Left lung (tissue), 10 donors: ENCODE data around the gene RAPGEF1. TPM values are rescaled to one million over a fixed set of nuclear protein-coding genes. Genes with fewer than 3 reads are reported as not detected.

Experiments
- ATAC-seq: fragments of 200-7000 bp; cut with Tn5 transposase; one replicate; pipeline ENCODE4 v1.9.1; 2020; ENCODE audit warnings: moderate library complexity
- DNase-seq, 4 donors: peaks; one replicate each; pipeline ENCODE4 v3.0.0-alpha.2; 2013 to 2020
- H3K27ac ChIP-seq, 2 donors: fragments of 200-600 bp; sonication (generic) in 1 of 2; one replicate each; pipeline versions ENCODE4 v1.5.0 to v1.8.0; 2020 to 2021
- H3K27me3 ChIP-seq, 2 donors: fragments of 200-600 bp; sonication (generic) in 1 of 2; one replicate each; pipeline versions ENCODE4 v1.5.0 to v1.8.0; 2020 to 2021
- H3K36me3 ChIP-seq, 2 donors: fragments of 200-600 bp; sonication (generic) in 1 of 2; one replicate each; pipeline versions ENCODE4 v1.5.0 to v1.8.0; 2020 to 2021
- H3K4me1 ChIP-seq, 2 donors: fragments of 200-600 bp; one replicate each; pipeline ENCODE4 v1.8.0; 2021
- H3K4me3 ChIP-seq, 2 donors: fragments of 200-600 bp; sonication (generic) in 1 of 2; one replicate each; pipeline versions ENCODE4 v1.5.0 to v1.8.0; 2020 to 2021; ENCODE audit warnings: mild to moderate bottlenecking in 1 of 2
- H3K9me3 ChIP-seq, 2 donors: fragments of 200-600 bp; sonication (generic) in 1 of 2; one replicate each; pipeline versions ENCODE4 v1.5.0 to v1.8.0; 2020 to 2021
- CTCF ChIP-seq, 2 donors: fragments of 200-600 bp; sonication (generic) in 1 of 2; IDR thresholded peaks; one replicate each; pipeline versions ENCODE4 v1.5.0 to v1.8.0; 2021; ENCODE audit warnings: antibody characterized with exemption in 2 of 2
- intact Hi-C, 2 donors: fragments of 100-400 bp; cut with DNase I; formaldehyde crosslinking; loops; one replicate each; pipeline versions ENCODE4 v1.11.2 to v1.14.2; 2022
- polyA plus RNA-seq, 6 donors: library from polyadenylated mRNA; unstranded; fragments of 120-200 nt; gene quantifications; one replicate each; pipeline ENCODE4 v1.2.1, GENCODE V29; 2013; ENCODE audit not compliant: insufficient read length in 6 of 6
- total RNA-seq, 2 donors: library from RNA; stranded (reverse); fragmentation: NEBNext Ultra II Directional; extraction: Animal tissue kit (Norgen Biotek cat#: 25700); gene quantifications; one replicate each; pipeline ENCODE4 v1.2.1, GENCODE V29; 2021
- donor health status: DM: no; HTN: yes; CAD: no.
- donor health status: DM: no; HTN: no; CAD: no.

RAPGEF1 gene
- total and polyA plus RNA-seq, 8 donors = 37.5 to 112 (median 45.6) TPM

GRCh38 chr9:131719262-131719908 lies 20.5 kb downstream of the RAPGEF1 start:
- Histone ChIP-seq H3K4me1 (peaks cover 17 to 79% of the 10 kb centered on the region in 2 donors), H3K27ac (peak overlapping the region in 1 of 2 donors; percentile 76)
- peak; percentile 33 for ATAC-seq

GRCh38 chr9:131717719-131718460 lies 22.0 kb downstream of the RAPGEF1 start:
- no peak for ATAC-seq
- intact Hi-C loops = no loop called here

More at GRCh38 chr9:131719262-131719908, 20.5 kb downstream of the RAPGEF1 start:
- intact Hi-C loops = no loop called here
- Histone ChIP-seq H3K27me3 (no peaks in the 10 kb centered on the region), H3K4me3 (no peak overlapping the region), H3K9me3 (no peaks in the 10 kb centered on the region), H3K36me3 (no peaks in the 10 kb centered on the region)
- TF ChIP-seq CTCF (IDR thresholded peaks at IDR 0.05) = no peak
- no peak for DNase-seq

GRCh38 chr9:131715906-131716305 lies 24.0 kb downstream of the RAPGEF1 start:
- ATAC-seq (no peak), DNase-seq (peak in 1 of 4 donors; percentile 49)
- Histone ChIP-seq H3K4me3 (no peak overlapping the region), H3K4me1 (peaks cover 17 to 97% of the 10 kb centered on the region in 2 donors), H3K36me3 (no peaks in the 10 kb centered on the region), H3K27me3 (no peaks in the 10 kb centered on the region), H3K9me3 (no peaks in the 10 kb centered on the region), H3K27ac (peak overlapping the region; percentile 76 to 78)
- intact Hi-C loops = no loop called here
- no peak for TF ChIP-seq CTCF (IDR thresholded peaks at IDR 0.05)

More at GRCh38 chr9:131717719-131718460, 22.0 kb downstream of the RAPGEF1 start:
- no peaks in the 10 kb centered on the region for H3K9me3 ChIP-seq
- H3K4me3 ChIP-seq = no peak overlapping the region
- no peaks in the 10 kb centered on the region for H3K27me3 ChIP-seq
- peaks cover 17 to 87% of the 10 kb centered on the region in 2 donors for H3K4me1 ChIP-seq
- DNase-seq = no peak
- TF ChIP-seq CTCF (IDR thresholded peaks at IDR 0.05) = no peak
- H3K36me3 ChIP-seq = no peaks in the 10 kb centered on the region
- peak overlapping the region in 1 of 2 donors; percentile 76 for H3K27ac ChIP-seq

GRCh38 chr9:131714821-131715220 lies 25.1 kb downstream of the RAPGEF1 start:
- ATAC-seq = no peak
- H3K4me1 ChIP-seq = peaks cover 12 to 99% of the 10 kb centered on the region in 2 donors
- no peak for TF ChIP-seq CTCF (IDR thresholded peaks at IDR 0.05)
- DNase-seq = no peak
- no peak overlapping the region for H3K4me3 ChIP-seq
- no peaks in the 10 kb centered on the region for H3K27me3 ChIP-seq
- H3K36me3 ChIP-seq = no peaks in the 10 kb centered on the region
- peak overlapping the region; percentile 76 to 78 for H3K27ac ChIP-seq
- intact Hi-C loops = no loop called here
- H3K9me3 ChIP-seq = no peaks in the 10 kb centered on the region

GRCh38 chr9:131714161-131714646 lies 25.7 kb downstream of the RAPGEF1 start:
- ATAC-seq = peak; percentile 64
- H3K27ac ChIP-seq = peak overlapping the region; percentile 76 to 78
- H3K27me3 ChIP-seq = no peaks in the 10 kb centered on the region
- no peak overlapping the region for H3K4me3 ChIP-seq
- no peaks in the 10 kb centered on the region for H3K36me3 ChIP-seq
- intact Hi-C loops = no loop called here
- no peak for TF ChIP-seq CTCF (IDR thresholded peaks at IDR 0.05)
- peaks cover 13 to 100% of the 10 kb centered on the region in 2 donors for H3K4me1 ChIP-seq
- DNase-seq = peak in 1 of 4 donors; percentile 56
- H3K9me3 ChIP-seq = no peaks in the 10 kb centered on the region
